HG02610 (cell line): Measurements from ENCODE around the gene PREB.

ENCODE experiments used
- ATAC-seq: cut with Tn5 transposase; IDR thresholded peaks from one replicate; pipeline ENCODE4 v1.9.1; 2021; ENCODE audit warnings: mild to moderate bottlenecking, moderate library complexity; ENCODE audit not compliant: unreplicated experiment

The PREB gene

GRCh38 chr2:27099334-27099955 is 35.0 kb downstream of the PREB start:
- no peak for ATAC-seq

GRCh38 chr2:27097341-27097740 is 37.1 kb downstream of the PREB start:
- ATAC-seq = no peak

GRCh38 chr2:27096748-27097297 is 37.6 kb downstream of the PREB start:
- no peak for ATAC-seq

DNA sequence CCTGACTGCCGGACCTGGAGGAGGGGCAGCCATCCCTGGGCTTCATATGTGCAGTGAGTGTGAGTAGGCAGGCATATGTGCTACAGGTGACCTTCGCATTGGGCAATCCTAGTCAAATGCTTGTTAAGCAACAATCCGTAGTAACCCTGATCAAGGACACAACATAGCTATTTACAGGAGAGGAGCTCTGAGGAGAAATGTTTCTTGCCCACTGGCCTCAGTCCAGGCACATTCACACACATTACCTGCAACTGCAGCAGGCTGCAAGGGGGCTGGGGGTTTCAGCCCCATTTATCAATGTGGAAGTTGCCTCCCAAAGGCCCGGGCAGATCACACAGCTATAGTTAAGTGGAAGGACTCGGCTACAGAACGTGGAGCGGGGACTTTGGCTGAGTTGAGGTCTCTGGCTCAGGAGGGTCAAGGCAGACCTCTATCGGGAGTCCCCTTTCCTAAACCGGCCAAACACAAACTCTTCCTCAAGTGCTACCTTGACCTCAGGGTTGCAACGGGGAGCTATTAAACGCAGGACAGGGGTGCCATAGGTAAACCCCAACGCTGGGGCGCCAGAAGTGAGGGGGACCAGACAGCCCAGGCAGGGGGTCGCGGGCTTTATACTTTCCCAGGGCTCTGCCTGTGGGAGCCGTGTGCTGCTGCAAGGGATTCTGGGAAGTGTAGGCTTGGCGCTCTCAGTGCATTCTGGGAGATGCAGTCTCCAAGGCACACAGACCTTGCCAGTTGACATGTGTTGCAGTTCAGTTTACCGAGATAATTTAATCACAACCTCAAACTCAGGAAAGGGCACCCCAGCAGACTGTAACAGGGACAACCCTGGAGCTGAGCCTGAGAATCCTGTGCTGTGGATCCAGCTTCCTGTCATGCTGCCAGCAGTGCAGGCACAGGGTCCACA is 38.4 kb downstream of the PREB start:
- peak; percentile 59 for ATAC-seq

GRCh38 chr2:27095427-27095744 is 39.0 kb downstream of the PREB start:
- no peak for ATAC-seq

- no peak for ATAC-seq
Measured at GRCh38 chr2:27094353-27094984, 40.0 kb downstream of the PREB start.

DNA sequence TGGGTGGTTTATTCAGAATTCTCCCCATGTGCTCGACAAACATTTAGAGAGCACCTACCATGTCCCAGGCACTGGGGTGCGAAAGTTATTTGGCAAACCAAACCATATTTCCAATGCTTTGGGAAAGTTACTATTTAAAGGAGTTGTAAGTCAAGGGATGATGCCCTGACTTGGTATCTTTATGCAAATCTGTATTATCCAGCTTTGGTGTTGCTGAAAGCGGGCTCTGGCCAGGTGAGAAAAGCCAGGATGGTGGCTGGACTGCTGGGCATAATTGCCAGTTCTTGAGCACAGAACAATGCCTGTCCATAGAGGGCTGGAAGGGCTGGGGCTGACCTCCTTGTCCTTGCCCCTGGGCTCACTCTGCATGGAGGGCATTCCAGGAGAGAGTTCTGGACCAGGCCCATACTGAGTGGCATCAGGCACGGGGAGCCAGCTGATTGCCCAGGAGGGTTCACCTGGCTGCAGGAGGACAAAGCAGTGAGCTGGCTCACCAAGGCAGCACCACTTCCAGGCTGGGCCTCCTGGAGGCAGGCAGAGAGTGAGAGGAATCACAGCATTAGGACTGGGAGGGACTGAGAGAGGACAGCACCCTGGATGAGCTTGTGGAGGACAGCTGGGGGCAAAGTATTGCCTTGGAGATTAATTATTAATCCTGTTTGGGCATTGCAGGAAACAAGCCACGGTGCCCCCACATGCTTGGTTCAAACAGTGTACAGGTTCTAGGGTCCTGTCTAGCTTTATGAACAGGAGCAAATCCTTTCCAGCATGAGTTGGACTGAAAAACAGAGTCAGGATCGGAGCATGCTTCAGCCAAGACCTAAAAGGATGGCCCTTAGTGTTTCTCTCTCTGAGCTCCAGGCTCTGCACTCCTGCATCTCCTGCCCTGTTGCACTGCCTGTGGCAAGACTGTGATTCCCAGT is 40.7 kb downstream of the PREB start:
- ATAC-seq = no peak

DNA sequence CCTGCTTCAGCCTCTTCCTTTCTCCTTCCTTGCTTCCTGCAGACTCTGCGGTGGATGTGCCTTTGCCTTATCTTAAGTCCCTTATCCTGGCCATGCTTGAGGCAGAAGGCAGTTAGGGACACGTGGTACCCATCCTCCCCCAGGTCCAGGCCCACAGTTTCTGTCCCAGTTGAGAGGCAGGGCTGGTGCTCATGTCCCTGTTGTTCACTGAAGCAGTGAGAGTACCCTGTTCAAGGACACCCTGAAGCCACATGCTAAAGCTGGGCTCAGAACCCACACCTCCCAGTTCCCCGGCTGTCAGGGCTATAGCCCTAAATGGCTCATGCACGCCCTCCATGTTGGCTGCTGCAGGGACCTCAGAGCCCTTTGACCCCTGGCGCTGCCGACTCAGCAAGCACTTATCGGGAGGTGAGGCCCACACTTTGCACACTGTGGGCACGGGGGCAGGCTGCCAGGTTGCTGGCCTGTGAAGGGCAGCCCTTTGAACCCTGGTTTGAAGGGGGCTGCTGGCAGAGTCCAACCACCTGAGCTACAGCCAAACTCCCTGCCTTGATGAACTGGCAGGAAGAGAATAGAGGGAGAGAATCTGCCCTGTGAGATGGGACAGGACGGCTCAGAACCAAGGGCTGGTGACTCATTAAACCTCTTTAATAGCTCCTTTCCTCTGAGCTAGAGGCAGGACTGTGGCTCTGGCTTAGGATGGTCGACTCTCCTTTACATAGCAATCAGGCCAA is 41.6 kb downstream of the PREB start:
- ATAC-seq = no peak

DNA sequence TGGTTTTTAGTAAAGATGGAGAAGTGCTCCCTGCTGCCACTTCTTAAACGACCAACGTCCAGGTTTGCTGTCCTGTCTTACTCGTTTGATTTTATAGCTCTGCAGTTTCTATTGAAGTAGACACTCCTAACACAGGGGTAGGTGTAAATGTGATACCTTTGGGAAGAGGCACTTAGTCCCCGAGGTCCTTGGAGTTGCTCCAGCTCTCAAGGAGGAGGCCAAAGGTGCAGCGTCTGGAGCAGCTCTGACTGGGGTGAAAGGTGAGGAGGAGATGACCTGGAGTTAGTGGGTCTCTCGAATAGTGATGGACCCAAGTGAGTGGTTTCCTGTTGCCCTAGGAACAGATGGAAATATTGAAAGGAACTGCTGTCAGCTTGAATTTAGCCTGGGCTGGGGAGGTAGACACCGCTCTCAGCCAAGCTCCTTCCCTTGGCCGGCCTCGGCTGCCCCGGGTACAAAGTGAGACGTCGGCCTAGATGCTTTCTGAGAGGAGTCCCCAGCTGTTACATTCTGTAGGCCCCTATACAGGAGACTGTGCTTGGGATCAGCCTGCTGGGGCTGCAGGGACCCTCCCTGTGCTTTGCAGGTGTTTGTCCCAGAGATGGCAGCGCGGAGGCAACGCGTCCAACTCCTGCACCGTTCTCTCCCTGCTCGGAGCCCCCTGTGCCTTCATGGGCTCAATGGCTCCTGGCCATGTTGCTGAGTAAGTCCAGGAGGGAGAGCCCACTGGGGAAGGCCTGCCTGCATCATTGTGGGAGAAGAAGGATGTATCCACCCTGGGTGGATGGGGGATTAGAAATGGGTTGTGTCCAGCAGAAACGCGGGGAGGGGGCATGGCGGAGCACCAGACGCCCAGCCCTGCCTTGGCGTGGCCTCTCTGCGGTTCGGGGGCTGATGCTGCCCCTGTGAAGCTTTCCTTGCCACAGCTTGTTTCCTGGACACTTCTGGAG is 42.4 kb downstream of the PREB start:
- no peak for ATAC-seq

- no peak for ATAC-seq
Measured at GRCh38 chr2:27089111-27089954, 45.1 kb downstream of the PREB start.

DNA sequence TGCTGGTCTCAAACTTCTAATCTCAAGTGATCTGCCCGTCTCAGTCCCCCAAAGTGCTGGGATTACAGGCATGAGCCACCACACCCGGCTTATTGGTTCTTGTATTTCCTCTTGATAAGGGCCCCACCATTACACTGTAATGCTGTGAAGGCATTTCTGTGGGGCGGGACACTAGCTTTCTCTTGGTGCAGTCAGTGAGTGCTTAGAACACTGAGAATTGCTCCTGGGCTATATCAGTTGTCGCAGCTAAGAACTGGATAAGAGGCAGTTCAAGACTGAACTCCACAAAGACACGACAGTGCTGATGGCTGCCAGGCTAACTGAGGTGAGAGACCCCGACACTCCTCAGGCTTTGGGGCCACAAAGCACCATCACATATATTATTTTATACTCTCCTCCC is 45.8 kb downstream of the PREB start:
- no peak for ATAC-seq

DNA sequence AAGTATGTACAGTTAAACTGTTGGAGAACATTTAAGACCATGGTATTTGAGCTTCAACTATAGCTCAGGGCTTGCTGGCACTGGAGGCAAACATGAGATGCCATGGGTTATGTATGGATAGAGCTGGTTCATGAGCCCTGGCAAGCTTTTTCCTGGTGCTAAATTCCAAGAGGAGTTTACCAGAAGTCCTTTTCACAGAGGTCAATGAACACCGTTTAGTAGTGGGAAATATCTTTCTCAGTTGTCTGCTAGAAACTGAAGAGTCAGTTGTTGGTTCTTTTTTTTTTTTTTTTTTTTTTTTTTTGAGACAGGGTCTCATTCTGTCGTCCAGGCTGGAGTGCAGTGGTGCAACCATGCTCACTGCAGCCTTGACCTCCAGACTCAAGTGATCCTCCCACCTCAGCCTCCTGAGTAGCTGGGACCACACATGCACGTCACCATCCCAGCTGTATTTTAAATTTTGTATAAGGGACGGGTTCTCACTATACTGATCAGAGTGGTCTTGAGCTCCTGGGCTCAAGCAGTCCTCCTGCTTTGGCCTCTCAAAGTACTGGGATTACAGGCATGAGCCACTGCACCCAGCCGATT is 46.5 kb downstream of the PREB start:
- ATAC-seq = no peak

DNA sequence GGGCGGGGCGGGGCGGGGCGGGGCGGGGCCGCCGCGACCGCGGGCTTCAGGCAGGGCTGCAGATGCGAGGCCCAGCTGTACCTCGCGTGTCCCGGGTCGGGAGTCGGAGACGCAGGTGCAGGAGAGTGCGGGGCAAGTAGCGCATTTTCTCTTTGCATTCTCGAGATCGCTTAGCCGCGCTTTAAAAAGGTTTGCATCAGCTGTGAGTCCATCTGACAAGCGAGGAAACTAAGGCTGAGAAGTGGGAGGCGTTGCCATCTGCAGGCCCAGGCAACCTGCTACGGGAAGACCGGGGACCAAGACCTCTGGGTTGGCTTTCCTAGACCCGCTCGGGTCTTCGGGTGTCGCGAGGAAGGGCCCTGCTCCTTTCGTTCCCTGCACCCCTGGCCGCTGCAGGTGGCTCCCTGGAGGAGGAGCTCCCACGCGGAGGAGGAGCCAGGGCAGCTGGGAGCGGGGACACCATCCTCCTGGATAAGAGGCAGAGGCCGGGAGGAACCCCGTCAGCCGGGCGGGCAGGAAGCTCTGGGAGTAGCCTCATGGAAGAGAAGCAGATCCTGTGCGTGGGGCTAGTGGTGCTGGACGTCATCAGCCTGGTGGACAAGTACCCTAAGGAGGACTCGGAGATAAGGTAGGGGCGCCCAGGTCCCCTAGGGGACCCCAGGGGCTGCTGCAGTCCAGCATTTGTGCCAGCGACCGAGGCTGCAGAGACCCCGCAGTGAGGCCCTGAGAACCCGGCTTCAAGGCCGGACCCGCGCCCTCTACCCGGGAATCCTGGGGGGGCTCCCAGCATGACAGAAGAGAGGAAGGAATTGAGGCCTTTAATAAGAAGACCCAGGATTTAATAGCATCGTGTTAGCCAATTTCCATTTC is 47.5 kb downstream of the PREB start, which contains the start of gene KHK:
Gene KHK (plus strand): TSS at position 49 of the 870 bp plus-strand sequence. CDS start 488 bp downstream, at position 537.
- peak; percentile 12 for ATAC-seq

GRCh38 chr2:27086090-27086723 is 48.2 kb downstream of the PREB start:
- peak; percentile 72 for ATAC-seq

- ATAC-seq = peak; percentile 1
Measured at GRCh38 chr2:27085673-27086089, 48.8 kb downstream of the PREB start.

DNA sequence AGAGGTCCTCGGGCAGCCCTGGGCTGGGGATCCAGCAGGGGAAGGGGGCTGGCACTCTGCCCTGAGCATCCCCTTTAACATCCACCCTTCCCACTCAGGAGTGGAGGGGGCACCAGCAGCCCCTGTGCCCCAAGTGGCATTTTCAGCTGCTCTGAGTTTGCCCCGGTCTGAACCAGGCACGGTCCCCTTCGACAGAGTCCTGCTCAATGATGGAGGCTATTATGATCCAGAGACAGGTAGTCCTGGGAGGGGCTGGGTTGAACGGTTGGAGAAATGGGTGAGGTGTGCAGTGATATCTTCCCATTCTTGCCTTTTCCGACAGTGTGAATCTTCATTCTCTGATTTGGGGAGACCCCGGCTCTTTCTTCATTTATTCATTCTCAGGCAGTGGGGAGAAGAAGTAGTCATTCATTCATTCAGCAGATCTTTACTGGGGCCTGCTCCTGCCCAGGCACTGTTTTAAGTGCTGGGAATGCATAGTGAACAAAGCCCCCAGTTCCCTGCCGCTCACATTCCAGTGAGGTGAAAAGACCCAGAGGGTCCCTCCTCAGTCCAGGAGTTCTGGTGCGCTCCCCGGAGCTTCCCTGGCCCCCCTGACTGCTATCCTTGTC is 49.3 kb downstream of the PREB start:
- no peak for ATAC-seq
